ENCODE results near the gene CRYBA4. TPM values are rescaled to one million over a fixed set of nuclear protein-coding genes. Genes with fewer than 3 reads are reported as not detected.

Gene CRYBA4
- total RNA-seq, 1 donor from 2014 or later = not detected

GRCh38 chr22:26606611-26607010 lies 15.2 kb upstream of the CRYBA4 start:
- no peaks in the 10 kb centered on the region for H3K9me3 ChIP-seq
- intact Hi-C loops (cut with DNase I) = no loop called here
- H3K4me1 ChIP-seq = no peaks in the 10 kb centered on the region
- no peak for TF ChIP-seq CTCF (IDR thresholded peaks at IDR 0.05)
- no peaks in the 10 kb centered on the region for H3K27me3 ChIP-seq
- no peak for DNase-seq
- no peak overlapping the region for H3K27ac ChIP-seq
- H3K4me3 ChIP-seq = no peak overlapping the region
- no peaks in the 10 kb centered on the region for H3K36me3 ChIP-seq
- ATAC-seq = no peak

- TF ChIP-seq CTCF (IDR thresholded peaks at IDR 0.05) = no peak
- Histone ChIP-seq H3K4me3 (no peak overlapping the region), H3K27ac (no peak overlapping the region), H3K4me1 (no peaks in the 10 kb centered on the region), H3K9me3 (no peaks in the 10 kb centered on the region), H3K36me3 (no peaks in the 10 kb centered on the region), H3K27me3 (no peaks in the 10 kb centered on the region)
- DNase-seq (no peak), ATAC-seq (no peak)
- intact Hi-C loops (cut with DNase I) = no loop called here
These were observed 13.6 kb upstream of the CRYBA4 start for GRCh38 chr22:26608129-26608528.

GRCh38 chr22:26609287-26609686 lies 12.5 kb upstream of the CRYBA4 start:
- intact Hi-C loops (cut with DNase I) = no loop called here
- Histone ChIP-seq H3K9me3 (no peaks in the 10 kb centered on the region), H3K27ac (no peak overlapping the region), H3K36me3 (no peaks in the 10 kb centered on the region), H3K4me3 (no peak overlapping the region), H3K4me1 (no peaks in the 10 kb centered on the region), H3K27me3 (no peaks in the 10 kb centered on the region)
- ATAC-seq (no peak), DNase-seq (no peak)
- no peak for TF ChIP-seq CTCF (IDR thresholded peaks at IDR 0.05)

- Histone ChIP-seq H3K4me1 (peaks cover 2% of the 10 kb centered on the region), H3K4me3 (no peak overlapping the region), H3K27me3 (no peaks in the 10 kb centered on the region), H3K27ac (peak overlapping the region; percentile 11), H3K9me3 (no peaks in the 10 kb centered on the region), H3K36me3 (no peaks in the 10 kb centered on the region)
- DNase-seq (no peak), ATAC-seq (no peak)
- TF ChIP-seq CTCF (IDR thresholded peaks at IDR 0.05) = no peak
- intact Hi-C loops (cut with DNase I) = no loop called here
These were observed 11.4 kb upstream of the CRYBA4 start for GRCh38 chr22:26610072-26610958.

DNA sequence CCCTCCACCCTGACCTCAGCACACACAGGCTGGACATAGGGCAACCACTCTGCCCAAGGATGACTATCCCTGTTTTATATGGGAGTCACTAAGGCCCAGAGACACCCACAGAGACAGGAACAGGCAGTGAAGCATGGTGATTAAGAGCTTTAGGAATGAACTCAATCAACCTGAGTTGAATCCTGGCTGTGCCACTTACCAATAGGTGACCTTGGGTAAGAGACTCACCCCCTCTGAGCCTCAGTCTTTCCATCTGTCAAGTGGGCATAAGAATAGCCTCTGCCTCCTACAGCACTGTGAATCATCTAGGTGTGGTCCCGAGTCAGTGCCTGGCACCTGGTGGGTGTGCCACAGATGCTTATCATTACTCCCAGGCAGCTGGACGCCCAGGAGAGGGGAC lies 10.8 kb upstream of the CRYBA4 start:
- Histone ChIP-seq H3K27ac (no peak overlapping the region), H3K4me1 (peaks cover 2% of the 10 kb centered on the region), H3K36me3 (no peaks in the 10 kb centered on the region), H3K4me3 (no peak overlapping the region), H3K27me3 (no peaks in the 10 kb centered on the region), H3K9me3 (no peaks in the 10 kb centered on the region)
- intact Hi-C loops (cut with DNase I) = no loop called here
- no peak for TF ChIP-seq CTCF (IDR thresholded peaks at IDR 0.05)
- DNase-seq (no peak), ATAC-seq (no peak)
